Glutamatergic neuron (in vitro differentiated cells): ENCODE data around the gene SELENOO. TPM values are rescaled to one million over a fixed set of nuclear protein-coding genes. Genes with fewer than 3 reads are reported as not detected.

Source experiments
- DNase-seq: peaks from one replicate; pipeline ENCODE4 v3.0.0; 2022
- H3K27ac Mint-ChIP-seq: one replicate; pipeline ENCODE4 v1.8.0; 2020; ENCODE audit warnings: mild to moderate bottlenecking, mixed read lengths, inconsistent platforms; ENCODE audit not compliant: unreplicated experiment
- H3K27me3 Mint-ChIP-seq: one replicate; pipeline ENCODE4 v1.8.0; 2020; ENCODE audit warnings: mild to moderate bottlenecking, moderate library complexity, mixed read lengths, inconsistent platforms; ENCODE audit not compliant: unreplicated experiment
- H3K36me3 Mint-ChIP-seq: one replicate; pipeline ENCODE4 v1.8.0; 2020; ENCODE audit warnings: mild to moderate bottlenecking, mixed read lengths, inconsistent platforms; ENCODE audit not compliant: unreplicated experiment
- H3K4me1 Mint-ChIP-seq: one replicate; pipeline ENCODE4 v1.8.0; 2020; ENCODE audit warnings: mild to moderate bottlenecking, low read depth, mixed read lengths, inconsistent platforms; ENCODE audit not compliant: unreplicated experiment
- H3K4me3 Mint-ChIP-seq: one replicate; pipeline ENCODE4 v1.8.0; 2020; ENCODE audit warnings: mild to moderate bottlenecking, mixed read lengths, inconsistent platforms; ENCODE audit not compliant: unreplicated experiment
- H3K9me3 Mint-ChIP-seq: one replicate; pipeline ENCODE4 v1.8.0; 2020; ENCODE audit warnings: mild to moderate bottlenecking, moderate library complexity, mixed read lengths, inconsistent platforms; ENCODE audit not compliant: unreplicated experiment
- CTCF ChIP-seq: fragments of 200-600 bp; sonication (generic); IDR thresholded peaks from one replicate; pipeline ENCODE4 v1.5.0; 2021; ENCODE audit not compliant: partially characterized antibody, unreplicated experiment
- total RNA-seq: library from RNA; stranded (reverse); fragmentation: NEBNext Ultra II Directional; extraction: Animal tissue kit (Norgen Biotek cat#: 25700); gene quantifications from one replicate; pipeline ENCODE4 v1.2.1, GENCODE V29; 2021; ENCODE audit not compliant: unreplicated experiment

The SELENOO gene
- total RNA-seq, 1 donor from 2014 or later: 23.9 TPM

GRCh38 chr22:50157709-50158375 lies 43.0 kb upstream of the SELENOO start:
- H3K4me3 Mint-ChIP-seq: no peak overlapping the region
- H3K27me3 Mint-ChIP-seq: peaks cover 3% of the 10 kb centered on the region
- peaks cover 8% of the 10 kb centered on the region for H3K4me1 Mint-ChIP-seq
- H3K9me3 Mint-ChIP-seq: peaks cover 5% of the 10 kb centered on the region
- DNase-seq: peak; percentile 14
- peaks cover 4% of the 10 kb centered on the region for H3K36me3 Mint-ChIP-seq
- H3K27ac Mint-ChIP-seq: no peak overlapping the region
- TF ChIP-seq CTCF: no peak

GRCh38 chr22:50160947-50161346 lies 39.9 kb upstream of the SELENOO start:
- no peak overlapping the region for H3K27ac Mint-ChIP-seq
- peaks cover 4% of the 10 kb centered on the region for H3K36me3 Mint-ChIP-seq
- peaks cover 5% of the 10 kb centered on the region for H3K9me3 Mint-ChIP-seq
- no peak overlapping the region for H3K4me3 Mint-ChIP-seq
- DNase-seq: no peak
- H3K4me1 Mint-ChIP-seq: peaks cover 8% of the 10 kb centered on the region
- TF ChIP-seq CTCF: no peak
- H3K27me3 Mint-ChIP-seq: peaks cover 3% of the 10 kb centered on the region

GRCh38 chr22:50161508-50162390 lies 39.1 kb upstream of the SELENOO start:
- peaks cover 8% of the 10 kb centered on the region for H3K4me1 Mint-ChIP-seq
- peaks cover 4% of the 10 kb centered on the region for H3K36me3 Mint-ChIP-seq
- no peak overlapping the region for H3K27ac Mint-ChIP-seq
- H3K9me3 Mint-ChIP-seq: peaks cover 5% of the 10 kb centered on the region
- H3K27me3 Mint-ChIP-seq: peaks cover 3% of the 10 kb centered on the region
- peak; percentile 10 for DNase-seq
- no peak for TF ChIP-seq CTCF
- H3K4me3 Mint-ChIP-seq: no peak overlapping the region

- no peak for DNase-seq
- Mint-ChIP-seq H3K27me3 (peaks cover 3% of the 10 kb centered on the region), H3K36me3 (peaks cover 4% of the 10 kb centered on the region), H3K4me1 (peaks cover 8% of the 10 kb centered on the region), H3K27ac (no peak overlapping the region), H3K4me3 (no peak overlapping the region), H3K9me3 (peaks cover 5% of the 10 kb centered on the region)
- no peak for TF ChIP-seq CTCF
These were observed 38.3 kb upstream of the SELENOO start for GRCh38 chr22:50162391-50162956.
